Measurements from ENCODE around the gene RFNG. TPM values are rescaled to one million over a fixed set of nuclear protein-coding genes. Genes with fewer than 3 reads are reported as not detected.

Gene RFNG
- total and polyA plus RNA-seq, 2 of the 13 experiments (the other 11 are each of a cell fraction or from before 2014, with no cell fraction given), result 61.4 to 64.0 TPM

GRCh38 chr17:82021107-82021899 is 30.3 kb downstream of the RFNG start (continued):
- TF ChIP-seq, protein P1, sequence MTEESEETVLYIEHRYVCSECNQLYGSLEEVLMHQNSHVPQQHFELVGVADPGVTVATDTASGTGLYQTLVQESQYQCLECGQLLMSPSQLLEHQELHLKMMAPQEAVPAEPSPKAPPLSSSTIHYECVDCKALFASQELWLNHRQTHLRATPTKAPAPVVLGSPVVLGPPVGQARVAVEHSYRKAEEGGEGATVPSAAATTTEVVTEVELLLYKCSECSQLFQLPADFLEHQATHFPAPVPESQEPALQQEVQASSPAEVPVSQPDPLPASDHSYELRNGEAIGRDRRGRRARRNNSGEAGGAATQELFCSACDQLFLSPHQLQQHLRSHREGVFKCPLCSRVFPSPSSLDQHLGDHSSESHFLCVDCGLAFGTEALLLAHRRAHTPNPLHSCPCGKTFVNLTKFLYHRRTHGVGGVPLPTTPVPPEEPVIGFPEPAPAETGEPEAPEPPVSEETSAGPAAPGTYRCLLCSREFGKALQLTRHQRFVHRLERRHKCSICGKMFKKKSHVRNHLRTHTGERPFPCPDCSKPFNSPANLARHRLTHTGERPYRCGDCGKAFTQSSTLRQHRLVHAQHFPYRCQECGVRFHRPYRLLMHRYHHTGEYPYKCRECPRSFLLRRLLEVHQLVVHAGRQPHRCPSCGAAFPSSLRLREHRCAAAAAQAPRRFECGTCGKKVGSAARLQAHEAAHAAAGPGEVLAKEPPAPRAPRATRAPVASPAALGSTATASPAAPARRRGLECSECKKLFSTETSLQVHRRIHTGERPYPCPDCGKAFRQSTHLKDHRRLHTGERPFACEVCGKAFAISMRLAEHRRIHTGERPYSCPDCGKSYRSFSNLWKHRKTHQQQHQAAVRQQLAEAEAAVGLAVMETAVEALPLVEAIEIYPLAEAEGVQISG (CRISPR knock-in tag; IDR thresholded peaks at IDR 0.05), result peak; percentile 78
- TF ChIP-seq GTF2F1 (IDR thresholded peaks at IDR 0.05; ENCODE audit: low read length) (no peak), GFI1 (CRISPR knock-in tag; IDR thresholded peaks at IDR 0.05; ENCODE audit: borderline replicate concordance) (peak; percentile 22; the same call in 1 of the 2 replicates), KDM3A (CRISPR knock-in tag; IDR thresholded peaks at IDR 0.05; ENCODE audit: low read depth) (peak; percentile 98), GPN1 (CRISPR knock-in tag; IDR thresholded peaks at IDR 0.05; ENCODE audit: borderline replicate concordance) (no peak), SRSF4 (IDR thresholded peaks at IDR 0.05; ENCODE audit: low read depth, low read length, poor library complexity, severe bottlenecking) (no peak), ZNF446 (CRISPR knock-in tag; IDR thresholded peaks at IDR 0.05) (0 out of 2 replicates have a peak, but pooled peaks have one; percentile 15), ZMYM4 (CRISPR knock-in tag; IDR thresholded peaks at IDR 0.05) (0 out of 2 replicates have a peak, but pooled peaks have one; percentile 21), MIER3 (CRISPR knock-in tag; IDR thresholded peaks at IDR 0.05; ENCODE audit: borderline replicate concordance) (peak; percentile 66; the same call in 1 of the 2 replicates), SUZ12 (IDR thresholded peaks at IDR 0.05; ENCODE audit: low read depth, low read length) (no peak), SMAD1 (CRISPR knock-in tag; IDR thresholded peaks at IDR 0.05; ENCODE audit: borderline replicate concordance, low read depth) (no peak; the same call in 1 of the 2 replicates), GATAD2A (CRISPR knock-in tag; IDR thresholded peaks at IDR 0.05) (peak; percentile 84), TIGD3 (CRISPR knock-in tag; IDR thresholded peaks at IDR 0.05; ENCODE audit: borderline replicate concordance) (peak; percentile 70; the same call in 1 of the 2 replicates), ZNF33A (CRISPR knock-in tag; IDR thresholded peaks at IDR 0.05; ENCODE audit: borderline replicate concordance) (no peak), ZNF3 (CRISPR knock-in tag; IDR thresholded peaks at IDR 0.05) (no peak), HOXD1 (CRISPR knock-in tag; IDR thresholded peaks at IDR 0.05) (peak; percentile 42; the same call in 1 of the 2 replicates)
- TF ChIP-seq, protein P2, sequence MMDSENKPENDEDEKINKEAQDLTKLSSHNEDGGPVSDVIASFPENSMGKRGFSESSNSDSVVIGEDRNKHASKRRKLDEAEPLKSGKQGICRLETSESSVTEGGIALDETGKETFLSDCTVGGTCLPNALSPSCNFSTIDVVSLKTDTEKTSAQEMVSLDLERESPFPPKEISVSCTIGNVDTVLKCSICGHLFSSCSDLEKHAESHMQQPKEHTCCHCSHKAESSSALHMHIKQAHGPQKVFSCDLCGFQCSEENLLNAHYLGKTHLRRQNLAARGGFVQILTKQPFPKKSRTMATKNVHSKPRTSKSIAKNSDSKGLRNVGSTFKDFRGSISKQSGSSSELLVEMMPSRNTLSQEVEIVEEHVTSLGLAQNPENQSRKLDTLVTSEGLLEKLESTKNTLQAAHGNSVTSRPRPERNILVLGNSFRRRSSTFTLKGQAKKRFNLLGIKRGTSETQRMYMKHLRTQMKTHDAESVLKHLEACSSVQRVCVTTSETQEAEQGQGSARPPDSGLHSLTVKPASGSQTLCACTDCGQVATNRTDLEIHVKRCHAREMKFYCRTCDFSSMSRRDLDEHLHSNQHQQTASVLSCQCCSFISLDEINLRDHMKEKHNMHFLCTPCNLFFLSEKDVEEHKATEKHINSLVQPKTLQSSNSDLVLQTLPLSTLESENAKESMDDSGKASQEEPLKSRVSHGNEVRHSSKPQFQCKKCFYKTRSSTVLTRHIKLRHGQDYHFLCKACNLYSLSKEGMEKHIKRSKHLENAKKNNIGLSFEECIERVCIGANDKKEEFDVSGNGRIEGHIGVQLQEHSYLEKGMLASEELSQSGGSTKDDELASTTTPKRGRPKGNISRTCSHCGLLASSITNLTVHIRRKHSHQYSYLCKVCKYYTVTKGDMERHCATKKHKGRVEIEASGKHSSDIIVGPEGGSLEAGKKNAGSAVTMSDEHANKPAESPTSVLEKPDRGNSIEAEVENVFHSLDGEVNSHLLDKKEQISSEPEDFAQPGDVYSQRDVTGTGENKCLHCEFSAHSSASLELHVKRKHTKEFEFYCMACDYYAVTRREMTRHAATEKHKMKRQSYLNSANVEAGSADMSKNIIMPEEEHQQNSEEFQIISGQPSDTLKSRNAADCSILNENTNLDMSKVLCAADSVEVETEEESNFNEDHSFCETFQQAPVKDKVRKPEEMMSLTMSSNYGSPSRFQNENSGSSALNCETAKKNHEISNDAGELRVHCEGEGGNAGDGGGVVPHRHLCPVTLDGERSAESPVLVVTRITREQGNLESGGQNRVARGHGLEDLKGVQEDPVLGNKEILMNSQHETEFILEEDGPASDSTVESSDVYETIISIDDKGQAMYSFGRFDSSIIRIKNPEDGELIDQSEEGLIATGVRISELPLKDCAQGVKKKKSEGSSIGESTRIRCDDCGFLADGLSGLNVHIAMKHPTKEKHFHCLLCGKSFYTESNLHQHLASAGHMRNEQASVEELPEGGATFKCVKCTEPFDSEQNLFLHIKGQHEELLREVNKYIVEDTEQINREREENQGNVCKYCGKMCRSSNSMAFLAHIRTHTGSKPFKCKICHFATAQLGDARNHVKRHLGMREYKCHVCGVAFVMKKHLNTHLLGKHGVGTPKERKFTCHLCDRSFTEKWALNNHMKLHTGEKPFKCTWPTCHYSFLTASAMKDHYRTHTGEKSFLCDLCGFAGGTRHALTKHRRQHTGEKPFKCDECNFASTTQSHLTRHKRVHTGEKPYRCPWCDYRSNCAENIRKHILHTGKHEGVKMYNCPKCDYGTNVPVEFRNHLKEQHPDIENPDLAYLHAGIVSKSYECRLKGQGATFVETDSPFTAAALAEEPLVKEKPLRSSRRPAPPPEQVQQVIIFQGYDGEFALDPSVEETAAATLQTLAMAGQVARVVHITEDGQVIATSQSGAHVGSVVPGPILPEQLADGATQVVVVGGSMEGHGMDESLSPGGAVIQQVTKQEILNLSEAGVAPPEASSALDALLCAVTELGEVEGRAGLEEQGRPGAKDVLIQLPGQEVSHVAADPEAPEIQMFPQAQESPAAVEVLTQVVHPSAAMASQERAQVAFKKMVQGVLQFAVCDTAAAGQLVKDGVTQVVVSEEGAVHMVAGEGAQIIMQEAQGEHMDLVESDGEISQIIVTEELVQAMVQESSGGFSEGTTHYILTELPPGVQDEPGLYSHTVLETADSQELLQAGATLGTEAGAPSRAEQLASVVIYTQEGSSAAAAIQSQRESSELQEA (CRISPR knock-in tag; IDR thresholded peaks at IDR 0.05; ENCODE audit: not compliant biosample characterization), result no peak
